Measurements from ENCODE around the gene CDK5.

The CDK5 gene

DNA sequence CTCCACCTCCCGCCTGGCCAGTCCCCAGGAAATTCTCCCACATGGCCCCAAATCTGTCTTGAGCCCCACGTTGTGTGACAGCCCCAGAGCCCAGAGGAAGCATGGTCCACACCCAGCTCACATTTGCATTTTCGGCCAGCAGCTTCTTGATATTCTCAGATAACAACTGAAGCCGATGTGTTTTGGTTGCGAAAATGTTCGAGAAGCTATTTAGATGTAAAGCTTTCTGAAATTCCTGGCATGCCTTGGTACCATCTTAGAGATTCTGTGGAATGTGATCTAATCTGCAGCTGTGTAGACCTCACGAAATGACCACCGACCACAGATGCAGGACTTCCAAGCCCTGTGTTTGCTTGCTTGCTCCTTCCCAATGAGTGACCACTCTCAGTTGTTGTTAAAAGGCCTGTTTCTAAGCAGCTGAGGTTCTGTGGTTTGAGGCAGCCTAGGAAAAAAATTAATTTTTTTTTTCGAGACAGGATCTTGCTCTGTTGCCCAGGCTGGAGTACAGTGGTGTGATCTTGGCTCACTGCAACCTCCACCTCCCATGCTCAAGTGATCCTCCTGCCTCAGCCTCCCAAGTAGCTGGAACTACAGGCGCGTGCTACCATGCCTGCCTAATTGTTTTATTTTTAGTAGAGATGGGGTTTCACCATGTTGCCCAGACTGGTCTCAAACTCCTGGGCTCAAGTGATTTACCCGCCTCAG, 10.5 kb upstream of the CDK5 start:
- H3K27ac ChIP-seq = no peak overlapping the region
- TF ChIP-seq, protein P1, sequence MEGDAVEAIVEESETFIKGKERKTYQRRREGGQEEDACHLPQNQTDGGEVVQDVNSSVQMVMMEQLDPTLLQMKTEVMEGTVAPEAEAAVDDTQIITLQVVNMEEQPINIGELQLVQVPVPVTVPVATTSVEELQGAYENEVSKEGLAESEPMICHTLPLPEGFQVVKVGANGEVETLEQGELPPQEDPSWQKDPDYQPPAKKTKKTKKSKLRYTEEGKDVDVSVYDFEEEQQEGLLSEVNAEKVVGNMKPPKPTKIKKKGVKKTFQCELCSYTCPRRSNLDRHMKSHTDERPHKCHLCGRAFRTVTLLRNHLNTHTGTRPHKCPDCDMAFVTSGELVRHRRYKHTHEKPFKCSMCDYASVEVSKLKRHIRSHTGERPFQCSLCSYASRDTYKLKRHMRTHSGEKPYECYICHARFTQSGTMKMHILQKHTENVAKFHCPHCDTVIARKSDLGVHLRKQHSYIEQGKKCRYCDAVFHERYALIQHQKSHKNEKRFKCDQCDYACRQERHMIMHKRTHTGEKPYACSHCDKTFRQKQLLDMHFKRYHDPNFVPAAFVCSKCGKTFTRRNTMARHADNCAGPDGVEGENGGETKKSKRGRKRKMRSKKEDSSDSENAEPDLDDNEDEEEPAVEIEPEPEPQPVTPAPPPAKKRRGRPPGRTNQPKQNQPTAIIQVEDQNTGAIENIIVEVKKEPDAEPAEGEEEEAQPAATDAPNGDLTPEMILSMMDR (conservative IDR thresholded peaks at IDR 0.05) = no peak

DNA sequence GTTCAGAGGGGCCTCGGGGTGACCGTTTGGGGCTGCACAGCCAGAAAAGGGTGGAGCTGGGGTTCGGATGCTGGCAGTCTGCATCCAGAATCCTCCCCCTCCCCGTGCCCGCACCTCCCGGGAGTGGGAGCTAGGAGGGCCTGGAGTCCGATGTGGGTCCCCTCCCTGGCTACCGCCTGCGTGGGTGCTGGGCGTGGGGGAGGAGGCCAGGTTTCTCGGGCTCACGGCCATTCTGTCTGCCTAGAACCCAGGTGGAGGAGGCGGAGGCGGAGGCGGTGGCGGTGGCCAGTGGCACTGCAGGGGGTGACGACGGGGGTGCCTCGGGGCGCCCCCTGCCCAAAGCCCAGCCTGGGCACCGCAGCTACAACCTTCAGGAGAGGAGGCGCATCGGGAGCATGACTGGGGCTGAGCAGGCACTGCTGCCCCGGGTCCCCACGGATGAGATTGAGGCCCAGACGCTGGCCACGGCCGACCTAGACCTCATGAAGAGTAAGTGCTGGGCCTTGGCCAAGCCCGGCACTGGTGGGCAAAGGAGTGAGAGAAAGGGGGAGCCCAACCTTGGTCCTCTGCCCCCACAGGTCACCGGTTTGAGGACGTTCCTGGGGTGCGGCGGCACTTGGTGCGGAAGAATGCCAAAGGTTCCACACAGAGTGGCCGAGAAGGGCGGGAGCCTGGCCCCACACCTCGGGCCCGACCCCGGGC, 8.7 kb upstream of the CDK5 start:
- H3K27ac ChIP-seq = no peak overlapping the region
- TF ChIP-seq, protein P1 (conservative IDR thresholded peaks at IDR 0.05) = no peak

DNA sequence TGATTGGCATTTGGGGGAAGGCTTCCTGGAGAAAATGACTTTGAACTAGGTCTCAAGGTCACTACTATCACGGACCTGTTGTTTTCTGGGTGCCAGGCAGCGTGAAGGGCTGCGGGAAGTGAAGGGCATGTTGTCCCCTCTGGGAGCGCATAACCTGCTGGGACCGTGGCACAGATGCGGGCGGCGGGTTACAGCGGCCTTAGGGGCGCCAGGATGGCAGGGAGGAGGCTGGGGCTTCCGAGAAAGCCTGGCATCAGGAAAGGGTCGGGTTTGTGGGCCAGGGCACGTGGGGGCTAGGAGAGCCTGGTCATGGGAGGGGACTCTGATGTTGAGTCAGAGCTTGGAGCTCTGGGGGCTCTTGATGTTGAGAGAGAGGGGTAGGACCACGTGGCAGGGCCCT, 7.8 kb upstream of the CDK5 start:
- H3K27ac ChIP-seq = no peak overlapping the region
- TF ChIP-seq, protein P1 (conservative IDR thresholded peaks at IDR 0.05) = no peak

DNA sequence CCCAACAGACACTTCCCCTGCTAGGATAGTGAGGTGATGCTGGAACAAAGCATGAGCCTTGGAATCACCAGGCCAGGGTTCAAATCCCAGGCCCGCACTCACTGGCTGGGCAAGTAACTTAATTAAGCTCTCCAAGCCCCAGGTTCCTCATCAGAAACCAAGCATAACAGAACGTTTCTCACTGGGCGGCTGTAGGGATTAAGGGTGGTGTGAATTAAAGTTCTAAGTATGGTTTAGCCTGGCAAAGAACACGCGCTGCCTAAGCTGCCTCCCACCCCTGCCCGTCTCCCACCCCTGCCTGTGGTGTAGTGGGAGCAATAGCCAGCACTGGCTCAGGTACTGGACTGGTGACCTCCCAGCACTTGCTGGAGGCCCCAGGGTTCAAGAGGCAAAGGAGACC, 7.3 kb upstream of the CDK5 start:
- TF ChIP-seq, protein P1 (conservative IDR thresholded peaks at IDR 0.05) = no peak
- H3K27ac ChIP-seq = no peak overlapping the region

DNA sequence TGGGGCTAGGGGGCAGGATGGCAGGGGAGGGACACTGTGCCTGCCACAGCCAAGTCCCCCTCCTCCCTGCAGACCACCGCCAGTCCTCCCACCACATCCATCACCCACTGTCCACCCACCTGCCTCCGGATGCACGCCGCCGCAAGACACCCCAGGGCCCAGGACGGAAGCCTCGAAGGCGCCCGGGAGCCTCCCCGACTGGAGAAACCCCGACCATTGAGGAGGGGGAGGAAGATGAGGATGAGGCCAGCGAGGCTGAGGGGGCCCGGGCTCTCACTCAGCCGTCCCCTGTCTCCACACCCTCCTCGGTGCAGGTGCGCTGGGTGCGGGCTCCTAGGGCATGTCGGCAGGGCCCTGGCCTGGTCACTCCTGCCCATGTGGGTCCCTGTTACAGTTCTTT, 6.8 kb upstream of the CDK5 start:
- H3K27ac ChIP-seq = no peak overlapping the region

DNA sequence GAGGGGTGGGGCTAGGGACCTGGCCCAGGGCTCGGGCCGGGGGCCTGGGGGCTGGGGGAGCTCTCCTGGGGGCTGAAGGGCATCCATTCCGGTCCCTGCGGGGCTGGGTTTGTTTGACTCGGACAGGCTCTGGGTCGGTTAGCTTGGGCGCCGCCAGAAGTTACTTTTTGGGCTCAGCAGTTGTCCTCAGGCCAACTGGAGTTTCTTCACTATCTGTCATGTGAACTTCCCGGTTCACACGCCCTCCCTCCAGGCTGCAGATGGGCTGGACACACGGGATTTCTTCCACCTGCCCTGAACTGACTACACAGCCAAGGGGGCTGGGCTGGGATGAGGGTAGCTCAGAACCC, 5.5 kb upstream of the CDK5 start:
- H3K27ac ChIP-seq = no peak overlapping the region
- TF ChIP-seq, protein P1 (conservative IDR thresholded peaks at IDR 0.05) = no peak

More for the DNA sequence above, 6.8 kb upstream of the CDK5 start:
- TF ChIP-seq, protein P1 (conservative IDR thresholded peaks at IDR 0.05) = no peak

DNA sequence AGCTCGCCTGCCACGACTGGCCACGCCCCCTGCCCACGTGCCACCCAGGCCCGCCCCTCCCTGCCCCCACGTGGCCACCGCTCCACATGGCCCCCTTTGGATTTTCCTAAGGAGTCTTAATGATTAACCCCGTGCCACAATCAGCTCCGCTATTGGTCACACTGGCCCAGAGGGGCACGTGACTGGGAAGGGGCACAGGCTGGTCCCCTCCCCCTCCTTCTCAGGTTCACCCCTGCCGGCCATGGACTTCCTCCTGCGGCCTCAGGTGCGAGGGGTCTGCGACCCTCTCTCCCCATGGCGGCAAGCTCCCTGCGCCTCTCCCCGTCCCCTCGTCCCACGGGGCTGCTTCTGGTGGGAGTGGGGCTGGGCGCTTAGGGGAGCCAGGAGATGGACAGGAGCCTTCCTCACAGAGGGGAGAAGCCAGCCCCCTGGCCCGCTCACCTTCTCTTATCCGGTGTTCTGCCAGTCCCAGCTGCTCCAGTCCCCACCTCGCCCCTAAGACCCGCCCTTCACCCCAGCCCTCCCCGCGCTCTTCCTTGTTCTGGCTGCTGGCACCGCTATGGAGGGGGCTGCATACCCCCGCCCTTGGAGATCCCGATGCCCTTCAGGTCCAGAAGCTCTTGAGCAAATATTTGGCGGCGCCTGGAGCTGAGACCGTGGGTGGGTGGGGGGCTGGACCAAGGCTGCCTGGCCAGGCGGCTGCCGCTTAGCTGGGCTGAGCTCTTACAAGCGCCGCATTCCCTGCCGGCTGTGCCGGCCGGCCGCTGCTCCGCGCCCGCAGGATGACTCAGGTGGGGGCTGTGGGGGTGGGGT, 4.9 kb upstream of the CDK5 start:
- H3K27ac ChIP-seq = no peak overlapping the region

More for the DNA sequence above, 4.9 kb upstream of the CDK5 start:
- TF ChIP-seq, protein P1 (conservative IDR thresholded peaks at IDR 0.05) = no peak
